NK-92 (cell line): ENCODE results near the gene HERPUD2.
"Not testable (repeated sequence)": the region's sequence is repeated elsewhere in the genome, so short reads cannot be mapped to it uniquely, and the experiment has no call there.

ENCODE experiments used
- DNase-seq: peaks from one replicate; lab custom pipeline; 2025; ENCODE audit not compliant: unreplicated experiment; lab: John Stamatoyannopoulos, UW

HERPUD2 gene

DNA sequence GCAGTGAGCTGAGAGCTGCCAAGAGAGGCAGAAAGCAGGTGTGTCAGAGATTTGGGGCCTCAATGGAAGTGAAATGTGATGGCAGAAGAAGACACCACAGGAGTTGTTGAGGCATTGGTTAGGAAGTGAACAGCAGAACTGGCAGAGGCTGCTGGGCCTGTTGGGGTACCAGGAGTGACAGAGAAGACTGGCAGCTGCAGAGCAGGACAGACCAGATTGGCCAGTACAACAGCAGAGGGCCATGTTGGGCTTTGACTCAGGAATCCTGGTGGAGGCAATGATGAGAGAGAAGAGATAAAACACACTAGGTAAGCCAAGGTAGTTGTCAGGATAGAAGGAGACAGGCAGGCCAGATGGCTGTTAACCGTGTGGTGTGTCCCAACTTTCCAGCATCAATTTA lies 19.9 kb upstream of the HERPUD2 start:
- DNase-seq = no peak

DNA sequence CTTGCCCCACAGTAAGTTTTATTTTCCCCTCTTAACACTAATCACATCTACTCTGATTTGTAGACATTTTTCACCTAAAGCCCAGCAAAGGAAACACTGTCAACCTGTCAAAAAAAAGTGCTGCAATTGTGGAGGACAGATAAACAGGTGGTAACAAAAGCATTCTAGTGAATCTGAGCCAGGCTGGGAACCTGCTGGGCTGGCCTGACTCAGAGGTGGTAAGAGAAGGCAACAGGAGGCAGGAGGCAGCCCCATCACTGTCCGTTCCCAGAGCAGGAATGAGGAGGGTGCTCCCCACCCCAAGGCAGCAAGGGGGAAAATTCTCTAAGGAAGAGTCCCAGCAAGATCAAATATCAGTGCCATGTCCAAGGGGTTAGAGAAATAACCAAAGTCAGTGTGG lies 19.5 kb upstream of the HERPUD2 start:
- DNase-seq = no peak

DNA sequence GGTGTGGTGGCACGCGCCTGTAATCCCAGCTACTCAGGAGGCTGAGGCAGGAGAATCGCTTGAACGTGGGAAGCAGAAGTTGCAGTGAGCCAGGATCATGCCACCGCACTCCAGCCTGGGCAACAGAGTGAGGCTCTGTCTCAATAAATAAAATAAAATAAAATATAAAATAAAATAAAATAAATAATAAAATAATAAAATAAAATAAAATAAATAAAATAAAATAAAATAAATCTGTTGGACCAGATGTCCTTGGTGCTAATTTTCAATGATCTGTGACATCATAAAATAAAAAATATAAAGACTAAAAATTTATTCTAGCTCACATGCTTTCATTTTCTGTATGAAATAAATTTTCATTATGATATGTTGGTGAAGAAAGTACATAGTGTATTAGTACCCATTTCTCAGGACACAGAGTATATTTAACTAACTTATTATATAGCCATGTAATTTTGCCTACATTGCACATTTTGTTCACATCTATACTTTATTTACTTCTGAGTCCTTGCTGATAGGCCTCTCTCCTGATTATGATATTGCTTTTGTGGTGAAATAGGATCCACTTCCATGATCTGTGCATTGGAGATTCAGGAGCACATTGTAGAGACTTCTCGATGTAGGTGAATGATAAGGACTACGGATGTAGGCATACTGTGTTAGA lies 17.8 kb upstream of the HERPUD2 start:
- DNase-seq = no peak

DNA sequence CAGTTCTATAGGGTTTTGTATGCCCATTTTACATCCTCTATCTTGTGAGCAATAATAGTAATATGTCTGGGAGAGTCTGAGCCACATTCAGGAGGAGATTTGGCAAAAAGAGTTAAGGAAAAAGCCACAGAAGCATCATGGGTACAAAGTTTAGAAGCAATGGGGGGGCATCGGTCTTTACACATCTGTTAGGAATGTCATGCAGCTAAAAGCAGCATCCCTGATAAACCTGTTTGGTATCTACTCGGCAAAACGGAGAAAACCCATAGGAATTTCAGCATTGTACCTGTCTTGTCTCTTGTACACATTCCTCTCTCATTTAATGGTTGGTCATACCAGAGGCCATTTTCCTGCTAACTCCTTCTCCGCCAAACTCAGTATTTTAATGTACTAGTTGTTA lies 12.5 kb upstream of the HERPUD2 start:
- DNase-seq = no peak

DNA sequence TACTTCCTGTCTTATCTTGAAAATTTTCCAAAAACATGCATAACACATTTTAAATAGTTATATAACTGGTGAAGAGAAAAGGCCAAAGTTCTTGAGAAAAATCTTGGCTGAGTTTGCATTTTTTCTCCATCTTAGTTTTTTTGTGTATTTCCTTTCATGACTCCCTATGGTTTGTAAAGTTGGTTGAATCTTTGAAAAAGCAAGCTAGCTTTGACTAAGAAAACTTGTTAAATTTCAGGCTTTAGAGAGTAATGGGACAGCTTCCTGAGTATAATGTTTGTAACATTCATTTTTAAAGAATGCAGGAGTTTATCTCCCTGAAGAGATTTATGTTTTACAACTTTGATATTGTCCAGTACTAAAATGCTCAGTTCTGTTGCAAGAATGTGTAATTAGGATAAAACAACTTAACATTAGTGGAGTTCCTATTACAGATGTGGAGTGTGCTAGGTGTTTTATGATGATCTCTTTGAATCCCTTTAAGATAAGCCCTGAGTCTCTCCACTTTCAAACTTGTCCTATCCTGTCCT lies 11.1 kb upstream of the HERPUD2 start:
- DNase-seq = no peak

DNA sequence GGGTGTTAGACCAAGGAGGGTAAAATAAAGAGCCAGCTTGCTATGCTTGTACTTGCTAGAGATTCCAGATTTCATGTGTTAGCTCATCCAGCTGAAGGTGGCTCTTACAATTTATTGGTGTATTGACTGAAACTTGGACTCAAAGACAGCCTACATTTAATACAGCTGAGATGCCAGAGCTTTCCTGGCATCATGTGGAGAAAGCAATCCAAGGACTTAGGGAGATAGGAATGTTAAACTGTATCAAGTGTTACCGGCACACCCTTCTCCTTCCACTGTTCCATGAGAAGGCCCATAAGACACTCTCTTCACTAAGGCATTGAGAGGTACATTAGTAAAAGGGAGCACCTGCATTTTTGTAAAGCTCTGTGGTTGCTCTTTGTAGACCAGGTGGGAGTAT lies 9.3 kb upstream of the HERPUD2 start:
- DNase-seq = no peak

DNA sequence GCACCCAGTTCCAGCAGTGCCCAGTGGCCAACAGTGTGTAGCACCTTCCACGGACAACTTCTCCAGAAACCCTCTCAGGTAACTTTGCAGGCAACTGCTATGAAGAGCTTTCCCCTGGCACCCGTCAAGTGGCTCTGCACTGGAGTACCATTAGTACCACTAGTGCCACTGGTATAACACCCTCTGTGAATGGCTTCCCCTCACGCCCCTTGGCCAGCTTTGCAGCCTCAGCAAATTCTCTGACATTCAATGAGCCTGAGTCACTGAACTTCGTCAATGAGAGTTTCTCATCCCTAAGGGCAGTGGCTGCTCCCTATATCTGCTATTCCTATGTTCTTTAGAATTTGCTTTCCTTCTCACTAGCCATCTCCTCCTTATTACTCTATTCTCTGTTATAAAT lies 7.6 kb upstream of the HERPUD2 start:
- no peak for DNase-seq

DNA sequence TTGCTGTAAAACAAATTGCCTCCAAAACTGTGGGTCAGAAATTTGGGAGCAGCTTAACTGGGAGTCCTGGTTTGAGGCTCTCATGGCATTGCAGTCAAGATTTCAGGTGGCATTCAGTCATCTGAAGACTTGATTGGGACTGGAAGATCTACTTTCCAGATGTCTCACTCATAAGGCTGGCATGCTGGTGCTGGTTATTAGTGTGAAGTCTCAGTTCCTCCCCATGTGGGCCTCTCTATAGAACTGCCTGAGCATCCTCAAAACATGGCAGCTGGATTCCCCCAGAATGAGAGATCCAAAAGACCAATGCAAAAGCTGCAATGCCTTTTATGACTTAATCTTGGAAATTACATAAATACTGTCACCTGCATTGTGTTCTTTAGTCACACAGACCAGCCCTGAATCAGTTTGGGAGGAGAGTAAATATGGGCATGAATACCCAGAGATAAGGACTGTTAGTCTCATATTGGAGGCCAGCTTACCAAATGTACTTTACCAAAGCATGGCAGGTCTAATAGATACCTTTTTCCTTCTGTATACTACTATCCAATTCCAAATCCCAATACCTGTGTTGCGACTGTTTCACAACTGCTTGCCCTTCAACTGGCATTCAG lies 6.5 kb upstream of the HERPUD2 start:
- no peak for DNase-seq

DNA sequence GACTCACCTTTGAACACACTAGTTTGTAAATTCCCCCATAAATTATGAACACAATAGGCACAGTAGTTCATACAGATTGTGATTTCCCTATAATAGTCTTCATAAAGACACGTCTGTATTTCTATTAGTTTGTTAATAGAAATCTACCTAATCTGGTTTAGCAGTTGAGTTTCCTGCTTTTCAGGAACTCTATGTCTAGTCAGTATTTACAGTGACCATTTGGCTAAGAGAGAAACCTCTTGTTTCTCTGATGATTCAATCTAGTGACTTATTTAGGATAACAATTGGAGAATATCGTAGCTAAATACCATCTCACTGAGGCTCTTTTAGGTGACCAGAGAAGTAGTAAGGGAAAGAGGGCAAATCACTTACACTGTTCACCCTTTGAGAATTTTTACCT lies 5.9 kb upstream of the HERPUD2 start:
- DNase-seq = no peak

DNA sequence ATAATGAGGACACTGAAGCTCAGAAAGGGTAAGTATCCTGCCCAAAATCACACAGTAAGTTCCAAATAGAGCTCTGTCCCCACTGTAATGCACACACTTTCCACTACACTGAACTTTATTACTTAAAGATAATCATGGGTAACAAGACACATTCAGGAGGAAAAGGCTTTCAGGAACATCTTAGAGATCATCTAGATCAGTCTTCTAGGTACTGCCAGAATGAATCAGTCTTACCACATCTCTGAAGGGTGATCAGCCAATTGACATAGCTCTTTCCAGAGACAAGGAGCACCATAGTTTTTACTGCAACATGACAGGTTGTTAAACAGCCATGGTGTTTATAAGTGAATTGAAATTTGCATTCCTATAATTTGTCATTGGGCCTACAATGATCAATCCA lies 5.4 kb upstream of the HERPUD2 start:
- DNase-seq = no peak

DNA sequence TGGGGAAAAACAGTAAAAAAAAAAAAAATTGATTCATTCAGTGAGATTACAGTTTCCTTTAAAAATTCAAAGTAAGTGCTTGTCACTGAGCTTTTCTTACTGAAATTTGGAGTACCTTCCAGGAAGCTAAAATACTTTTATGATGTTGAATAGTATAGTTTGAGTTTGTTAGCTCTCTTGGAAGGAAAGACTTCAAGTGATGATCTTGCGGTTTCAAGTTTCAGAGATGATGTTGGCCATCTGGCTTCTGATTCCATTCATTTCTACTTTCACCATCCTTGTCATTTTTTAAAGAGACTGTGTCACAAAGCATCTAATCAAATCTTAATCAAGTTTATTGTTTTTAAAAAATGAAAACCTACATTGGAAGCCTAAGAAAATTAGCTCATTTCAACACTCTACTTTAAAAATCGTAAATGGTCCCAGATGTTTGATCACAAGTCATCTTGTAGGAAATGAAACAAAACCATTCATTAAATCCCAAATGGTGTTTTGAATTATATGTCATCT lies 4.9 kb upstream of the HERPUD2 start:
- no peak for DNase-seq

DNA sequence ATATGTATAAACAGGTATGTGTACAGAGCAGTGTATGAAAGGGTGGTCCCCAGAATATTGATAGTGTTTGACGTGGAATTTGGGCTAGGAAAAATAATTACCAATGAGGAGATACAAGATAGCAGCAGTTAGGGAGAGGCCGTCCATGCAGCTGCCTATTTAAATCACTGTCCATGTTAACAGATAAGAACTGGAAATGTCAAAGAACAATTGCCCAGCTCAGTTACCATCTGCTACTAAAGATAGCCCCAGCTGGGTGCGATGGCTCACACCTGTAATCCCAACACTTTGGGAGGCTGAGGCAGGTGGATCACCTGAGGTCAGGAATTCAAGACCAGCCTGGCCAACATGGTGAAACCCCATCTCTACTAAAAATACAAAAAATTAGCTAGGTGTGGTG lies 3.4 kb upstream of the HERPUD2 start:
- not testable (repeated sequence) for DNase-seq

DNA sequence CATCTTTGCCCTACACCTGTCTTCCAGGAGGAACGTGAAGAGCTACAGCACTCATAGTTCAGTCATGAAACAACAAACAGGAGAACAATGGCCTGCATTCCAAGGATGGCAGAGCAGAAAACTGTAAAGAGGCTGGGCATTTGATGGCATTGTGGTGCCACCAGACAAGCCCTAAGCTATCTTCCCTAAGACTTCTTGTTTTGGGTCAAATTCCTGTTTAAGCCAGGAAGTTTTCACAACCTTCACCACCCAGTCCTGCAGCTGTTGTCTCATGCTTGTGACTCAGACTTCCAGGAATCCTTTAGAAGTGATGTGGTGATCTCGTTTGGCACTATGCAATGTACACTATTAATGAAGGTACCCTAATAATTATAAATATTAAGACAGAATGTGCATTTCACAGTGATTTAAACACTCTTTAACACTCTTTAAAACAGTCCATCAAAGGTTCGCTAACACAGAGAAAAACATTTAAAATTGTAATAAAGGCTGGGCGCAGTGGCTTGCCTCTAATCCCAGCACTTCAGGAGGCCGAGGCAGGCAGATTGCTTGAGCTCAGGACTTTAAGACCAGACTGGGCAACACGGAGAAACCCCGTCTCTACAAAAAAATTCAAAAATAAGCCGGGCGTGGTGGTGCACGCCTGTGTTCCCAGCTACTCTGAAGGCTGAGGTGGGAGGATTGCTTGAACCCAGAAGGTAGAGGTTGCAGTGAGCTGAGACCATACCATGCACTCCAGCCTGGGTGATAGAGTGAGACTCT lies 2.7 kb upstream of the HERPUD2 start:
- no peak for DNase-seq

DNA sequence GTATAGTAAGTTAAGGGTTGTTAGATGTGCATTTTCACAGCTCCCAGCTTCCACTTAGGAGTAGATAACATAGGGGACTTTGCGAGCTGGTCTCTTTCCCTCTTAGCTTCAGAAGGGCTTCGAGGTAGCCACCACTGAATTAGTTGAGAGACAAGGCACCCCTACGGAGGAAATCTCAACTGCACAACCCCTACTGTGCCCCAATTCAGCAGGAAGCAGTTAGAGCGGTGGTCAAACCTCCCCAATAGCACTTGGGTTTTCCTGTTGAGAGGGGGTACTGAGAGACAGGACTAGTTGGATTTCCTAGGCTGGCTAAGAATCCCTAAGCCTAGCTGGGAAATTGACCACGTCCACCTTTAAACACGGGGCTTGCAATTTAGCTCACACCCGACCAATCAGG lies 1.1 kb upstream of the HERPUD2 start:
- no peak for DNase-seq

DNA sequence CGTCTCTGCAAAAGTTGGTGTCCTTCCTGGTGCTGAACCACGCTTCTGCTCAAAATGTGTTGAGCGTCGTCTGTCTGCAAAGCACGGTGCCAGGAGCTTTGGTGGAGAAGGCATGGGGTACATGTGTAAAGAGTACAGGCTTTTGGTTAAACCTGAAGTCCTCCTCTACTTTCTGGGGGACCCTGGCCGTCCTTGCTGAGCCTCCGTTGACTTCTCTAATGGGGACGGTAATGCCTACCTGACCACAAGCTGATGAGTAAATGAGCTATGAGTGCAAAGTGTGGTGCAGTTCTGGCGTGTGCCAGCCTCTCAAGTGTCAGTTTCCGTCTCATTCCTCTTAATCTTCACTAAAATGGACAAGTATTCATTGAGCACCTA lies 527 bp upstream of the HERPUD2 start:
- no peak for DNase-seq

DNA sequence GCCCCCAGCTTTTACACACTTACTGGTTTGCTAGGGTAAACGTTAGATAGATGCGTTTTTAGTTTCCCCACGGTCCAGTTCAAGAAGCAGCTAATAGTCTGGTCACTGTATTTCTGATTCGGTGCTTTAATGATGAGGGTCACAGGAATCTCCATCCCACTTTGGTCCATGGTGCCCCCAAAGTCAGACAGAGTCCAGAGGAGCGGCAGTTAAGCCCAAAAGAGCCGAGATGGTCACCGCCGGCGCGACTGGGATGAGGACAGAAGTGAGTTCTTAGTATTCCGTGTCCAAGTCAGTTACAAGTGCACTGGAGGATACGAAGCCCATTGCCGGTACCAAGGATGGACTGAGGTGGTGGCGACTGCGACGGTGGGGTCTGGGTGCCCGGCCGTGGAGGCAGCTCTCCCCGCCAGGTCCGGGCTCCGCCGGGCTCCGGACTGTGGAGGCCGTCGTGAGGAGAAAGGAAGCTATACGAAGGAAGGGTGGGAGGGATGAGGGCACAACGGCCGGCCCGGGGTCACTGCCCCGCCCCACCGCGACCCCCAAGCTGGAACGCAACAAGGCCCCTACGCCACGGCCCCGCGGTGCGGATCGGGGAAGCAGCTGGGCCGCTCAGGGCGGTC lies 663 bp downstream of the HERPUD2 start:
- DNase-seq = no peak

DNA sequence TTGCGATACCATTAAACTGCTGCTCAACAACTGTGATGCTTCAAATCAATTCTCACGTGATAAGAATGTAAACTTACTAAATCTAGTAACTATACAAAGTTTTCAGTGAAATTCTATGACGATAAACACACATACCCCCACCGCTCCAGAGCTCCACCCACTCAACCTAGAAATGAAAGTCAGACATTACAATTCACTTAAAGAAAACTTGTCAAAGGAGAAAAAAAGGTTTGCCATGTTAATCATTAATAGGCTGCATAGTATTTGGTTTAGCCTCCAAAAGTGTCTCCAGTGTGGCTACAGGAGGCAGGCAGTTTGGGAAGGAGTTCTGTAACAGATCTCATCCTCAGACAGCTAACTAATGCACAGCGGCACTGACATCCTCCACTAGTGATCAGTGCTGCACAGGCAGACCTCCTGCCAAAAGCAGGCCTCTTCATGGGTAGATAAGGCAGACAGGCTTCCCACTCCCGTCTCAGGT lies 3.1 kb downstream of the HERPUD2 start:
- no peak for DNase-seq

DNA sequence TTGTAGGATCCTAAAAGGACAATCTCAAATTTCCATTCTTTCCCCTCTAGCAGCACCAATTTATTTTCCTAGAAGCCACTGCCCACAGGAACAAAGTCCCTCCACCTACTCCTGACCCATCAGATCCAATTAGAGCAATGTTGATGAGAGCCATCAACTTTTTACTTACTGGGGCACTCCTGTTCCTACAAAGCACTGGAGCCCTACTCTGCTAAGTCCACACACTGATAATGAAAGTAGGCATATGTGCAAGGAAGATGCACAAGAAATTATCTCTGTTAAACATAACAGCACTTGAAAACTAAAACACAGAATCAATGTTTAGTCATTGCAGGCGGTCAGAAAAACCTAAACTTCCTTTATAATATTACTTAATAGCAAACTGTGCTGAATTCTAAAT lies 3.6 kb downstream of the HERPUD2 start:
- no peak for DNase-seq

DNA sequence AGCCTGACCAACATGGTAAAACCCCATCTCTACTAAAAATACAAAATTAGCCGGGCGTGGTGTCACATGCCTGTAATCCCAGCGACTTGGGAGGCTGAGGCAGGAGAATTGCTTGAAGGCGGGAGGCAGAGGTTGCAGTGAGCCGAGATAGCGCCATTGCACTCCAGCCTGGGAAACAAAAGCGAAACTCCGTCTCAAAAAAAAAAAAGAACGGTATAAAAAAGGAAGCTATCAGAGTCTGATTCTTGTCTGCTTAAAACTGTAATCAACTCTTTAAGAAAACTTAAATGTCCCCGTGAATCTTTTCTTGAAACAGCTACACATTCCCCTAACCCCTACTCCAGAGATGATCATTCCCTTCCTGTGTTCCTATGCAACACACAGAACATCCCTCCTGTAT lies 4.3 kb downstream of the HERPUD2 start:
- not testable (repeated sequence) for DNase-seq

DNA sequence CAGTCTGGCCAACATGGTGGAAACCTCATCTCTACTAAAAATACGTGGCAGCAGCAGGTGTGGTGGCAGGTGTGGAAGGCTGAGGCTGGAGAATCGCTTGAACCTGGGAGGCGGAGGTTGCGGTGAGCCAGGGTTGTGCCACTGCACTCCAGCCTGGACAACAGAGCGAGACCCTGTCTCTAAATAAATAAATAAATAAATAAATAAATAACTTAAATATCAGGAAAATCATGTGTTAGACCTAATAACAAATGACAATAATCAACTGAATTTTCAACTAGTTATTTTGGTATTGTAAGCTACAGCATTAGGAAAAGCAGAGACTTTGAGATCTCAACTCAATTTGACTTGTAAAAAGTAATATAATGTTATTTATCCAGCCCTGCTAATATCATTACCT lies 9.2 kb downstream of the HERPUD2 start:
- DNase-seq = no peak

DNA sequence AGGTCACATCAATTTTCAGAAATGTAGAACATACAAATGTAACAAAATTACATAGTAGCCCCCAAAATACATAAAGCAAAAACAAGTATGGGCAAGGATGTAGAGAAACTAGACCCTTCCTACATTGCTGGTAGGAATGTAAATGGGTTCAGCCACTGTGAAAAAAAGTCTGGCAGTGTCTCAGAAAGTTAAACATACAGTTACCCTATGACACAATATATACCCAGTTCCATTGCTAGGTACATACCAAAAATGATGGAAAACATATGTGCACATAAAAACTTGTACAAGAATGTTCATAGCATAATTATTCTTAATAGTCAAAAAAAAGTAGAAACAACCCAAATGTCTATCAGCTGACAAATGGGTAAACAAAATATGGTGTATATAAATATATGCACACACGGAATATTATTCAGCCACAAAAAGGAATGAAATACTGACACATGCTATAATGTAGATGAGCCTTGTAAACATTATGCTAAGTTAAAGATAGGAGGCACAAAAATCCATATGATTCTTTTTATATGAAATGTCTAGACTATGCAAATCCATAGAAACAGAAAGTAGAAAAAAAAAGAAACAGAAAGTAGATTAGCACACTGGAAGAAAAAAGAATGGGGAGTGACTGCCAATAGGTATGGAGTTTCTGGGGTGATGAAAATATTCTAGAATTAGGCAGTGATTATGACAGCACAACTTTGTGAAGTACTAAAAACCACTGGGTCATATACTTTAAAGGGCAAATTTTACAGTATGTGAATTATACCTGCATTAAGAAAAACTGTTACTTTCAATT lies 13.5 kb downstream of the HERPUD2 start:
- DNase-seq = no peak
